PC-3 (cell line): ENCODE measurements around the gene PFDN4. TPM values are rescaled to one million over a fixed set of nuclear protein-coding genes. Genes with fewer than 3 reads are reported as not detected.

Experiments used
- ATAC-seq: fragments of 200-7000 bp; cut with Tn5 transposase; 2 replicates; pipeline ENCODE4 v1.9.1; 2020; ENCODE audit warnings: mild to moderate bottlenecking, moderate library complexity
- BruUV-seq: library from RNA; stranded (reverse); fragments of 400-500 nt; replicated peaks from 2 replicates; lab custom pipeline; 2021; lab: Mats Ljungman, UMichigan
- CTCF ChIA-PET: fragments of 300-600 bp; sonication (Branson Sonifier 250); formaldehyde crosslinking; loops from one replicate; lab custom pipeline; 2022; ENCODE audit warnings: antibody characterized with exemption; lab: Charles Lee
- POLR2A ChIA-PET: fragments of 300-600 bp; sonication (Branson Sonifier 250); formaldehyde crosslinking; loops from one replicate; lab custom pipeline; 2022; ENCODE audit warnings: antibody characterized with exemption; ENCODE audit not compliant: unreplicated experiment; lab: Charles Lee
- DNase-seq: peaks from one replicate; pipeline ENCODE4 v3.0.0-alpha.2; 2015
- H2AFZ ChIP-seq: fragments of 300-600 bp; sonication (generic); 2 replicates; pipeline ENCODE4 v1.6.0; 2016; ENCODE audit warnings: antibody characterized with exemption, low read length
- H3F3A ChIP-seq: fragments of 300-600 bp; sonication (generic); one replicate; pipeline ENCODE4 v1.6.0; 2017; ENCODE audit warnings: antibody characterized with exemption, low read length, control low read depth, mild to moderate bottlenecking; ENCODE audit not compliant: unreplicated experiment
- H3K27ac ChIP-seq: fragments of 300-600 bp; sonication (generic); 2 replicates; pipeline ENCODE4 v1.5.1; 2016; ENCODE audit warnings: mild to moderate bottlenecking, low read length
- H3K27me3 ChIP-seq: fragments of 300-600 bp; sonication (generic); 2 replicates; pipeline ENCODE4 v1.6.1; 2016; ENCODE audit warnings: low read length, mixed read lengths
- H3K36me3 ChIP-seq: fragments of 300-600 bp; sonication (generic); 2 replicates; pipeline ENCODE4 v1.6.1; 2016; ENCODE audit warnings: low read depth, mixed run types, low read length, mixed read lengths
- H3K4me1 ChIP-seq: fragments of 300-600 bp; sonication (generic); 2 replicates; pipeline ENCODE4 v1.5.1; 2016; ENCODE audit warnings: low read length; ENCODE audit not compliant: insufficient read depth
- H3K4me2 ChIP-seq: fragments of 300-600 bp; sonication (generic); 2 replicates; pipeline ENCODE4 v1.6.0; 2016; ENCODE audit warnings: low read length
- H3K4me3 ChIP-seq: fragments of 300-600 bp; sonication (generic); 2 replicates; pipeline ENCODE4 v1.5.1; 2016; ENCODE audit warnings: mild to moderate bottlenecking, low read length, mixed read lengths
- H3K79me2 ChIP-seq: fragments of 300-600 bp; sonication (generic); 2 replicates; pipeline ENCODE4 v1.6.1; 2017; ENCODE audit warnings: low read length, mixed read lengths
- H3K9ac ChIP-seq: fragments of 300-600 bp; sonication (generic); 2 replicates; pipeline ENCODE4 v1.6.0; 2016; ENCODE audit warnings: mild to moderate bottlenecking, low read length
- H3K9me2 ChIP-seq: fragments of 300-600 bp; sonication (generic); replicated peaks from 2 replicates; pipeline ENCODE4 v1.6.1; 2016; ENCODE audit warnings: mixed run types, low read length, mixed read lengths
- H3K9me3 ChIP-seq: fragments of 300-600 bp; sonication (generic); 2 replicates; pipeline ENCODE4 v1.6.1; 2016; ENCODE audit warnings: low read length, mixed read lengths
- H4K20me1 ChIP-seq: fragments of 300-600 bp; sonication (generic); 2 replicates; pipeline ENCODE4 v1.6.1; 2016; ENCODE audit warnings: low read length, mixed read lengths
- CTCF ChIP-seq: fragments of 300-600 bp; sonication (generic); conservative IDR thresholded peaks from 2 replicates; pipeline ENCODE4 v1.5.1; 2017; ENCODE audit warnings: antibody characterized with exemption, low read depth, mild to moderate bottlenecking, low read length
- EZH2 ChIP-seq: fragments of 300-600 bp; sonication (generic); IDR thresholded peaks from one replicate; pipeline ENCODE4 v1.6.1; 2017; ENCODE audit warnings: antibody characterized with exemption, mild to moderate bottlenecking, low read length; ENCODE audit not compliant: unreplicated experiment
- EZH2phosphoT487 ChIP-seq: fragments of 300-600 bp; sonication (generic); IDR thresholded peaks from 2 replicates; pipeline ENCODE4 v1.6.1; 2018; ENCODE audit warnings: mild to moderate bottlenecking, antibody characterized with exemption, low read length, borderline replicate concordance
- intact Hi-C: fragments of 100-400 bp; cut with micrococcal nuclease; formaldehyde crosslinking; loops from 2 replicates; pipeline ENCODE4 v1.9.0; 2023
- total RNA-seq: library from RNA; depleted of rRNA; stranded (reverse); fragments of >200 nt; gene quantifications from 2 replicates; pipeline ENCODE4 v1.2.3, GENCODE V29; 2014

The PFDN4 gene
- total RNA-seq, 1 experiment from 2014 or later = 122 TPM

GRCh38 chr20:54203281-54203680 lies 4.6 kb upstream of the PFDN4 start:
- no peaks in the 10 kb centered on the region for H4K20me1 ChIP-seq
- no TSS peak for BruUV-seq
- H3K9ac ChIP-seq = no peak overlapping the region
- DNase-seq = no peak
- POLR2A ChIA-PET = no interaction called here
- H3K36me3 ChIP-seq = no peaks in the 10 kb centered on the region
- no peaks in the 10 kb centered on the region for H3K9me2 ChIP-seq
- peaks cover 7% of the 10 kb centered on the region; the same call in 1 of the 2 replicates for H3K4me1 ChIP-seq
- no peak overlapping the region for H2AFZ ChIP-seq
- no peaks in the 10 kb centered on the region for H3K27me3 ChIP-seq
- no peak overlapping the region for H3K27ac ChIP-seq
- ATAC-seq = no peak
- CTCF ChIA-PET = no interaction called here
- H3K9me3 ChIP-seq = no peaks in the 10 kb centered on the region
- intact Hi-C loops = loop anchor here (10.0 kb wide), 1 partner anchor 628 kb away; no protein-coding TSS in a partner anchor
- no peak overlapping the region for H3K4me2 ChIP-seq
- no peak overlapping the region for H3K4me3 ChIP-seq
- TF ChIP-seq CTCF = no peak
- no peak for TF ChIP-seq EZH2phosphoT487
- TF ChIP-seq EZH2 = no peak
- no peaks in the 10 kb centered on the region for H3F3A ChIP-seq
- peaks cover 6% of the 10 kb centered on the region for H3K79me2 ChIP-seq

GRCh38 chr20:54204063-54204462 lies 3.8 kb upstream of the PFDN4 start:
- peaks cover 14% of the 10 kb centered on the region for H3K79me2 ChIP-seq
- BruUV-seq = no TSS peak
- H3K27me3 ChIP-seq = no peaks in the 10 kb centered on the region
- no peak overlapping the region for H3K4me3 ChIP-seq
- H2AFZ ChIP-seq = no peak overlapping the region
- H3K4me2 ChIP-seq = no peak overlapping the region
- TF ChIP-seq CTCF = no peak
- TF ChIP-seq EZH2 = no peak
- TF ChIP-seq EZH2phosphoT487 = no peak
- intact Hi-C loops = loop anchor here (10.0 kb wide), 1 partner anchor 629 kb away; no protein-coding TSS in a partner anchor
- 0 out of 2 replicates have a peak, but pooled peaks cover under 1% of the 10 kb centered on the region for H4K20me1 ChIP-seq
- ChIA-PET POLR2A (no interaction called here), CTCF (no interaction called here)
- no peaks in the 10 kb centered on the region for H3F3A ChIP-seq
- ATAC-seq = no peak
- DNase-seq = no peak
- H3K9me3 ChIP-seq = no peaks in the 10 kb centered on the region
- H3K36me3 ChIP-seq = no peaks in the 10 kb centered on the region
- no peak overlapping the region for H3K9ac ChIP-seq
- no peaks in the 10 kb centered on the region for H3K9me2 ChIP-seq
- H3K27ac ChIP-seq = no peak overlapping the region
- H3K4me1 ChIP-seq = peaks cover 9% of the 10 kb centered on the region

GRCh38 chr20:54204481-54204880 lies 3.4 kb upstream of the PFDN4 start:
- POLR2A ChIA-PET = no interaction called here
- Histone ChIP-seq H3K9me2 (no peaks in the 10 kb centered on the region), H3K27ac (no peak overlapping the region), H4K20me1 (0 out of 2 replicates have a peak, but pooled peaks cover 5% of the 10 kb centered on the region), H3K9ac (no peak overlapping the region), H3F3A (no peaks in the 10 kb centered on the region), H3K4me3 (no peak overlapping the region), H3K4me2 (no peak overlapping the region), H2AFZ (no peak overlapping the region), H3K27me3 (no peaks in the 10 kb centered on the region), H3K9me3 (no peaks in the 10 kb centered on the region), H3K79me2 (peaks cover 18% of the 10 kb centered on the region), H3K36me3 (no peaks in the 10 kb centered on the region), H3K4me1 (peaks cover 14% of the 10 kb centered on the region)
- CTCF ChIA-PET = no interaction called here
- intact Hi-C loops = loop anchor here (10.0 kb wide), 1 partner anchor 630 kb away; no protein-coding TSS in a partner anchor
- no TSS peak for BruUV-seq
- ATAC-seq = no peak
- no peak for DNase-seq
- TF ChIP-seq CTCF (no peak), EZH2 (no peak), EZH2phosphoT487 (no peak)
